Measurements from ENCODE around the gene SLC44A1.

The SLC44A1 gene

DNA sequence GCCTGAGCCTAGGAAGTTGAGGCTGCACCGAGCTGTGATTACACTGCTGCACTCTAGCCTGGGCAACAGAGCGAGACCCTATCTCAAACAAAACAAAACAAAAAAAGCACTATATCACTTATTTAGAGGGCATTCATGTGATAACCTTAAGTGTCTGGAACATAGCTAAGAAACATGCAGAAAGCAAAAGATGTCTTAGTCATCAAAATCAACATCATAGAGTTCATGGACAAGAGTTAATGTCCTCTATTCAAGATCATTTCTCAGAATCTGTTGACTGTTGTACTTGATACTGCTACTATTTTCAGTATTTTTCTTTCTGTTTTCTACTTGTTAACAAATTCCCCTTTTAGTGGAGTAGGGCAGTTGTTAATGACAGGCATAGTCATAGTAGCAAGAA lies 228.8 kb downstream of the SLC44A1 start:
- no peak for DNase-seq (ENCODE audit: low read depth)
- H3K4me3 ChIP-seq (replicated peaks; ENCODE audit: low read depth, low read length), result no peak overlapping the region
- TF ChIP-seq, protein P1, sequence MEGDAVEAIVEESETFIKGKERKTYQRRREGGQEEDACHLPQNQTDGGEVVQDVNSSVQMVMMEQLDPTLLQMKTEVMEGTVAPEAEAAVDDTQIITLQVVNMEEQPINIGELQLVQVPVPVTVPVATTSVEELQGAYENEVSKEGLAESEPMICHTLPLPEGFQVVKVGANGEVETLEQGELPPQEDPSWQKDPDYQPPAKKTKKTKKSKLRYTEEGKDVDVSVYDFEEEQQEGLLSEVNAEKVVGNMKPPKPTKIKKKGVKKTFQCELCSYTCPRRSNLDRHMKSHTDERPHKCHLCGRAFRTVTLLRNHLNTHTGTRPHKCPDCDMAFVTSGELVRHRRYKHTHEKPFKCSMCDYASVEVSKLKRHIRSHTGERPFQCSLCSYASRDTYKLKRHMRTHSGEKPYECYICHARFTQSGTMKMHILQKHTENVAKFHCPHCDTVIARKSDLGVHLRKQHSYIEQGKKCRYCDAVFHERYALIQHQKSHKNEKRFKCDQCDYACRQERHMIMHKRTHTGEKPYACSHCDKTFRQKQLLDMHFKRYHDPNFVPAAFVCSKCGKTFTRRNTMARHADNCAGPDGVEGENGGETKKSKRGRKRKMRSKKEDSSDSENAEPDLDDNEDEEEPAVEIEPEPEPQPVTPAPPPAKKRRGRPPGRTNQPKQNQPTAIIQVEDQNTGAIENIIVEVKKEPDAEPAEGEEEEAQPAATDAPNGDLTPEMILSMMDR (IDR thresholded peaks at IDR 0.05; ENCODE audit: low read length, missing control alignments), result no peak

DNA sequence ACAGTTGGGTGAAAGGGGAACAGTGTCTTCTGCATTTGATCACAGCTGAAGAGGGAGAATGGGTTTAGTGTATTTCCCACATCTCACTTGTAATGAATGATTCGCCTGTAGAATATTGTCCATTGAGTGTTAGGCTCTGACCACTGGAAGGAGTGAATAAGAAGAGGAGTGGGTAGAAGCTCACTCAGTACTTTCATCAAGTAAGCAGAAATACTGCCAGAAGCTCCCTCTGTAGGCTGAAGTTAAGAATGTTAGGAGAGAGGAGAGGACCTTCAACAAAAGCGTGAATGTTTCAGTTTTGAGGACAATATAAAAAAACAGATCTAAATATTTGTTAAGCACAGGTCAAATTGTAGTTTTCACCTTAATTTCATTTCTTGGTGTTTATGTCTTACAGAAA lies 230.9 kb downstream of the SLC44A1 start:
- peak; percentile 48 for DNase-seq (ENCODE audit: low read depth)
- H3K4me3 ChIP-seq (replicated peaks; ENCODE audit: low read depth, low read length), result no peak overlapping the region
- TF ChIP-seq, protein P1 (IDR thresholded peaks at IDR 0.05; ENCODE audit: low read length, missing control alignments), result peak; percentile 52

DNA sequence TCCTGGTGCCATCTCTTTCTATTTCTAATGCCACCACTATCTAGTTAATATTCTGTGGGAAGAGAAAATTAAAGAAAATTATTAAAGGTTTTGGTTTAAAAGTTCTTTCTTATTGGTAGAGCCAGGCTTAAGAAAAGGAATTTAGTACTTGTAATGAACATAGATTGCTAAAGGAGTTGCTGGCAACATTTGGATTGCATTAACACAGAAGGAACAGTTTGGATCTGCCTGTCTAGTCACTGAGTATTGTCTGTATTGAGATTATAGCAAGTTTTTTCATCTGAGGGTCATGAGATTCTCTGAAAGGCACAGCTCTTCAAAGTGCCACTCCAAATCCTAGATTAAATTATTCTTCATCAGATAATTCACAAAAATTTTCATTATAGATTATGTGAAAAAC lies 235.4 kb downstream of the SLC44A1 start:
- no peak overlapping the region for H3K4me3 ChIP-seq (replicated peaks; ENCODE audit: low read depth, low read length)
- no peak for DNase-seq (ENCODE audit: low read depth)
- TF ChIP-seq, protein P1 (IDR thresholded peaks at IDR 0.05; ENCODE audit: low read length, missing control alignments), result no peak

DNA sequence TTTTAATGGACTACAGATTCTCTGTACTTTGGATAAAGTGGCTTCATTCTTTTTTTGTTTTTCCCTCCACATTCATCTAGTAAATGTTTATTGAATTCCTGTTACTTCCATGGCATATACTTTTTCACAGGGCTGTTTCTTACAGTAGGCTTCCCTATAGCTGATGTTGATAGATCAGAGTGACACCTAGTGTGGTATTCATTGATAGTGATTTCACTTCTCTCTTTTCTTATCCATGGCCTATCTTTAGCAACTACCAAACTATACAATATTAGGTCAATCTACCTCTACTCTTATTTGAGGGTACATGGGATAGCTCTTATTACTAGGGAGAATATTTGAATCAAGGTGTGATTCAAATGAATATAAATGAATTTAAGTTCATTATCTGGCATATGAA lies 239.2 kb downstream of the SLC44A1 start:
- DNase-seq (ENCODE audit: low read depth), result no peak
- H3K4me3 ChIP-seq (replicated peaks; ENCODE audit: low read depth, low read length), result no peak overlapping the region
- TF ChIP-seq, protein P1 (IDR thresholded peaks at IDR 0.05; ENCODE audit: low read length, missing control alignments), result no peak

DNA sequence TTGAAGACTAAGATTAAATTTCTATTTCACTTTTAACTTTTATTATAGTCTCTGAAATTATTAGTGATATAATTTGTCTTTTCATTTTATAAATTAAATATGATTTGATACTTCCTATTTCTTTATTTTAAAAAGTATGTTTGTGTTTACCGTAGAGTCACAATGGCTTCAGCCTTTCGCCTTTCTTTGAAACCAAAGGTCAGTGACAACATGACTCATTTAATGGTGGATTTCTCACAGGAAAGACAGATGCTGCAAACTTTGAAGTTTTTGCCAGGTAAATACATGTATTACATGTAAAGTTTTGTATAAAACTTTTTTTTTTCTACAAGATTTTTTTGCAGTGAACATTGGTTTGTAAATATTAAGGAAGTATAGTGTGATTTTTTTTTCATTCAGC lies 239.8 kb downstream of the SLC44A1 start:
- DNase-seq (ENCODE audit: low read depth), result no peak
- TF ChIP-seq, protein P1 (IDR thresholded peaks at IDR 0.05; ENCODE audit: low read length, missing control alignments), result no peak
- no peak overlapping the region for H3K4me3 ChIP-seq (replicated peaks; ENCODE audit: low read depth, low read length)

DNA sequence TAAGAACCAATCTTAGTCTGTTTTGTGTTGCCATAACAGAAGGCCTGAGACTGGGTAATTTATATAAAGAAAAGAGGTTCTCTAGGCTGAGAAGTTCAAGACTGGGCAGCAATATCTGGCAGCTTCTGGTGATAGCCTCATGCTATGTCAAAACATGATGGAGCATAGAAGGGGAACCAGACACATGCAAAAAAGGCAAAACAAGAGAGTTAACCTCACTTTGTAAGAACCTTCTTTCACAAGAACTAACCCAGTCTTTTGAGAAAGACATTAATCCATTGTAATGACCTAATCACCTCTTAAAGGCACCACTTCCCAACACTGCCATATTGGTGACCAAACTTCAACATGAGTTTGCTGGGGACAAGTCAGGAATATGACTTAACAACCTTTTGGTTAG lies 240.7 kb downstream of the SLC44A1 start:
- TF ChIP-seq, protein P1 (IDR thresholded peaks at IDR 0.05; ENCODE audit: low read length, missing control alignments), result no peak
- no peak for DNase-seq (ENCODE audit: low read depth)
- H3K4me3 ChIP-seq (replicated peaks; ENCODE audit: low read depth, low read length), result no peak overlapping the region

All from fibroblast of pulmonary artery (primary cell).